GM21528 (cell line): ENCODE data around the gene KRTAP10-5.
"Not testable (repeated sequence)": the region's sequence is repeated elsewhere in the genome, so short reads cannot be mapped to it uniquely, and the experiment has no call there.

Experiments
- ATAC-seq: cut with Tn5 transposase; IDR thresholded peaks from one replicate; pipeline ENCODE4 v1.9.1; 2021; ENCODE audit warnings: mild to moderate bottlenecking, moderate library complexity; ENCODE audit not compliant: unreplicated experiment, low FRiP score

KRTAP10-5 gene

GRCh38 chr21:44552136-44552535 is 28.3 kb downstream of the KRTAP10-5 start:
- ATAC-seq: no peak

- no peak for ATAC-seq
These were observed 29.0 kb downstream of the KRTAP10-5 start, which contains the start of gene KRTAP10-2 for GRCh38 chr21:44551340-44551961. Gene KRTAP10-2 (minus strand): TSS chr21:44551505. CDS start chr21:44551458, 47 bp downstream.

DNA sequence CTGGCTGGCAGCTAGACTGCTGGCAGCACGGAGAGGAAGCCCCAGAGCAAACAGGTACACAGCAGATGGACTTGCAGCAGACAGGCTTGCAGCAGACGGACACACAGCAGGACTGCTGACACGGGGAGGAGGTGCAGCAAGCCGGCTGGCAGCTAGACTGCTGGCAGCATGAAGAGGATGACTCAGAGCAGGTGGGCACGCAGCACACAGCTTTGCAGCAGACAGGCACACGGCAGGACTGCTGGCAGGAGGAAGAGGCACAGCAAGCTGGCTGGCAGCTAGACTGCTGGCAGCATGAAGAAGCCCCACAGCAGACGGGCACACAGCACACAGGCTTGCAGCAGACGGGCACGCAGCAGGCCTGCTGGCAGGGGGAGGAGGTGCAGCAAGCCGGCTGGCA is 29.6 kb downstream of the KRTAP10-5 start:
- no peak for ATAC-seq

- not testable (repeated sequence) for ATAC-seq
These were observed 30.1 kb downstream of the KRTAP10-5 start for GRCh38 chr21:44550285-44550684.

GRCh38 chr21:44549525-44550211 is 30.7 kb downstream of the KRTAP10-5 start:
- ATAC-seq: no peak

- ATAC-seq: no peak
These were observed 31.5 kb downstream of the KRTAP10-5 start for GRCh38 chr21:44548922-44549321.

- no peak for ATAC-seq
These were observed 32.0 kb downstream of the KRTAP10-5 start for GRCh38 chr21:44548381-44548780.

DNA sequence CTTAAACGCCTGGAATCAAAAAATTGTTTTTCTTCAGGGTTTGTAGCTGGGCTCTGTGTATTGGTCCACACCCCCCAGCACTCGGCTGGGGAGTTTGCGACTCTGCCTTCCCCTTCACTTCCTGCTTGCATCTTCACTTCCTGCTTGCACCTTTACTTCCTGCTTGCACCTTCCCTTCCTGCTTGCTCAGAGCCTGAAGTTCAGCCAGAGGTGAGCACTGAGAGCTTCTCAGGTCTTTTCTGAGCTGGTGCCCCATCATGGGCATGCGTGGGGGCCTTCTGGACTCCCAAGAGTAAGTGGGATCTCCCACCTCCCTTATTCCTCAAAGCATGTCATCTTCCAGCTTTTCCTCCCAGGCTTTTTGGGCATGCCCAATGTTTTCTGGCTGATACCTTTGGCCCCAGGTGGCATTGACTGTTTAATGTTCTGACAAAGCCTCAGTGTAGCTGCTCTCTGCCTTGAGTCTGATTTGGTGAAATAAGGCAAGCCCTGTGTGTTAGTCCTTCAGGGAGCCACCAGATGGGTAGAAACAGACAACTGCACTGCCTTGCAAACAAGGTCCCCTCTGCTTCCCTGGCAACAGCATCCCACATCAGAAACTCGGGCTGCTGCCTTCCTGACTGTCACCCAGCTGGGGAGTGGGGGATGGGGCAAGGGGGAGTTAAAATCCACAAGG is 32.6 kb downstream of the KRTAP10-5 start:
- no peak for ATAC-seq

DNA sequence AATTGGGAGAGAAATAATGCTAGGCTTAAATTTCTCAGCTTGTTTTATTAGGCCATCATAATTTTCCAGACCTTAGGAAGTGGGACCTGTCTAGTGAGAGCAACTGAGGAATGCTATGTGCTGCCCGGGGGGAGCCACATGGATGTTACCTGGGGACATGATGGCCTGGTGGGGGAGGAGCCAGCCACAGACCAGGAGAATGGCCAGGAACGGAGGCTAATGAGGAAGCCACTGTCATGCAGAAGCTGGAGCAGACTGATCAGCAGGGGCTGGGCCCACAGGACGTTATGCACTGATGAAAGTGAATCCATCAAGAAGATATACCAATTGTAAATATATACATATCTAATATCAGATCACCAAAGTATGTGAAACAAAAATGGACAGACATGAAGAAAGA is 35.8 kb downstream of the KRTAP10-5 start:
- ATAC-seq: no peak

DNA sequence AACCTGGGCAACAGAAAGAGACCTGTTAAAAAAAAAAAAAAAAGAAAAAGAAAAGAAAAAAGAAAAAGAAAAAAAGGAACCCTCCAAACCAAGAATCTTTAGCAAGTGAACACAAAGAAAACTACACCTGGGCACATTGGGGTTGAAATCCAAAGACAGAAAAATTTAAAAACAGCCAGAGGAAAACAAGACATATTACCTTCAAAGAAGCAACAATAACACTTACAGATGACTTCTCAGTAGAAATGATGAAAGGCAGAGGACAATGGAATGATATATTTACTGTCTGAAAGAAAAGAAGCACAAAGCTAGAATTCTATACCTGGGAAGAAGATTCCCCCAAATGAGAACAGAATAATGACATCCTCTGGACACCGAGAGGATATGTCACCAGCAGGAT is 37.7 kb downstream of the KRTAP10-5 start:
- no peak for ATAC-seq

GRCh38 chr21:44540741-44541288 is 39.6 kb downstream of the KRTAP10-5 start:
- no peak for ATAC-seq

GRCh38 chr21:44539991-44540666 is 40.3 kb downstream of the KRTAP10-5 start, which contains the start of gene KRTAP10-1:
Gene KRTAP10-1 (minus strand): TSS chr21:44540195. CDS start chr21:44540150, 45 bp downstream.
- no peak for ATAC-seq

- no peak for ATAC-seq
These were observed 41.4 kb downstream of the KRTAP10-5 start for GRCh38 chr21:44539046-44539445.

GRCh38 chr21:44537930-44538911 is 42.2 kb downstream of the KRTAP10-5 start:
- ATAC-seq: no peak

DNA sequence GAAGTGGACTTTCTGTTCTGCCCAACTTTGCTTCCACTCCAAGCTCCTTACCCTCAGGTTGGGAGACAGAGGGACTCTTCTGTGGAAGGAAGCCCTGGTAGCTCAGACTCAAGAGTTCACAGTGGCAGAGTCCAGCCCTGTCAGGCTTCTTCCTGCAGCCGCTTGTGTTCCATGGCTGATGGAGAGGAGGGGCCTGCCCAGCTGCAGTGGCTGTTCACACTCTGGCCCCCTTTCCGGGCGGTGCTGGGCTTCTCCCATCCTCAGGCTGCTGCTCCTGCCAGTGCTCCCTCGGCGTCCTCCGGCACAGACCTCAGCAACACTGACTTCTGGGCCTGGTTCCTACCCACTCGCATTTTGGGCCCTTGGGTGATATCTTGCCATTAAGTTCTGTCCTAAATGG is 44.4 kb downstream of the KRTAP10-5 start:
- ATAC-seq: no peak

- no peak for ATAC-seq
These were observed 45.7 kb downstream of the KRTAP10-5 start for GRCh38 chr21:44534688-44535087.

GRCh38 chr21:44533891-44534627 is 46.3 kb downstream of the KRTAP10-5 start:
- ATAC-seq: no peak

DNA sequence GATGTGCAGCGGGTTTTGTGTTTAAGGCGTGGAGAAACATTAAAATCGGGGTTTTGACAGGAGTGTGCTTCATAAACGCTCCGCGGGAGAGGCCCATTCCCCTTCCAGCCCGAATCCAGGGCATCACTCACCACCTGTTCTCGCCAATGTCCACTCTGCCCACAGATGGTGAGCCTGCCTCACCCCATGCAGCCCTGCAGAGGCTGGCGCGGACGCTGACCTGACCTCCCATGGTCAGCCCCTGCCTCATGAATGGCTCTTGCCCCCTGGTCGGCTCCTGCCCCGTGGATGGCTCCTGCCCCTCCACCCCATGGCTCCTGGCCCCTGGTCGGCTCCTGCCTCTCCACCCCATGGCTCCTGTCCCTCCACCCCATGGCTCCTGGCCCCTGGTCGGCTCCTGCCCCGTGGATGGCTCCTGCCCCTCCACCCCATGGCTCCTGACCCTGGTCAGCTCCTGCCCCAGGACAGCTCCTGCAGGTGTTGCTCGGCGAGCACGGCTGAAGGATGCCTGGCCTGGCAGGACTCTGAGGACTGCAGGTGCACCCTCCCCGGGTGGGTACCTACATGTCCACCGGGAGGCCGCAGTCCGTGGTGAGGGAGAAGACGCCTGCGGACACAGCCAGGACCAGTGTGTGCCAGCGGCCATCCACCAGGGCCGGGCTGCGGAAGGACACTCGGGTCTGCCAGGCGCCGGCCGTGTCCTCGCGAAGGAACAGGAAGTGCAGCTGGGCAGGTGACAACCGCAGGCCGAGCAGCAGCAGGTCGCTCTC is 47.1 kb downstream of the KRTAP10-5 start:
- ATAC-seq: no peak
